ENCODE results near the gene NRM. TPM values are rescaled to one million over a fixed set of nuclear protein-coding genes. Genes with fewer than 3 reads are reported as not detected.

NRM gene, protein sequence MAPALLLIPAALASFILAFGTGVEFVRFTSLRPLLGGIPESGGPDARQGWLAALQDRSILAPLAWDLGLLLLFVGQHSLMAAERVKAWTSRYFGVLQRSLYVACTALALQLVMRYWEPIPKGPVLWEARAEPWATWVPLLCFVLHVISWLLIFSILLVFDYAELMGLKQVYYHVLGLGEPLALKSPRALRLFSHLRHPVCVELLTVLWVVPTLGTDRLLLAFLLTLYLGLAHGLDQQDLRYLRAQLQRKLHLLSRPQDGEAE
- 7.7 and 9.0 TPM in 2 replicates for total RNA-seq

DNA sequence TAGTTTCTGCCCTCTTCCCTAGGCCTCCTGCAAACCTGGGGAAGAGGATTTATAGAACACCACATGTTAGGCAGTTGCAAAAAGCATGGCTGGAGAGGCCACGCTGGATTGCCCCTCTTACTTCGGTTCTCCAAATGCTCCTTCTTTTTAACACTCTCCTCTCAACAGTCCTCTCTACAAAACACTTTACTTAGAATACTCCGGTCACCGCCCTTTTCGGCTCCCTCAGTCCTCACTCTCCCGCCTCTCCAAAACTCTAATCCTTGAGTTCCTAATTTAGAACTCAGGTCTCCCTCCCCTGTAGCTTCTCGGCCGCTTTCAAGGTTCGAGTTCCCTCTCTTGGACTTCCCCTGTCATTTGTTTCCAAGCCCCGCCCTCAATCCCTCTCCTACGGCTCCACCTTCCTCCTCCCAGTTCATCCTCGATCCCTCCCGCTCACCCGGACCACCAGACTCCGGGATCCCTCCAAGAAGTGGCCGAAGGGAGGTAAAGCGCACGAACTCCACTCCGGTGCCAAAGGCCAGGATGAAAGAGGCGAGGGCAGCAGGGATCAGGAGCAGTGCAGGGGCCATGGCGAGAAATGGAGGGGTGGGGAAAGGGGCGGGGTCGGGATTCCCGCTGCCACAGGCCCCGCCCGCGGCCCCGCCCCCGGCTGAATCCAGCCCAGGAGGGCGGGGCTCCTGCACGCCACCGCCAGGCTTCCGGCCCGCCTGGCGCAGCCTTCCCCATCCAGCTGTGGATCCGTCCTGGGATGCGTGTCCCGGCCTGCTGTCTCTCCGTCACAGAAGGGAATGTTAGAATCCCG, at the start of gene NRM:
Gene NRM, minus strand, starts transcription at position 582 of the 805 bp plus-strand sequence. Its CDS starts 10 bp downstream, at position 572.

DNA sequence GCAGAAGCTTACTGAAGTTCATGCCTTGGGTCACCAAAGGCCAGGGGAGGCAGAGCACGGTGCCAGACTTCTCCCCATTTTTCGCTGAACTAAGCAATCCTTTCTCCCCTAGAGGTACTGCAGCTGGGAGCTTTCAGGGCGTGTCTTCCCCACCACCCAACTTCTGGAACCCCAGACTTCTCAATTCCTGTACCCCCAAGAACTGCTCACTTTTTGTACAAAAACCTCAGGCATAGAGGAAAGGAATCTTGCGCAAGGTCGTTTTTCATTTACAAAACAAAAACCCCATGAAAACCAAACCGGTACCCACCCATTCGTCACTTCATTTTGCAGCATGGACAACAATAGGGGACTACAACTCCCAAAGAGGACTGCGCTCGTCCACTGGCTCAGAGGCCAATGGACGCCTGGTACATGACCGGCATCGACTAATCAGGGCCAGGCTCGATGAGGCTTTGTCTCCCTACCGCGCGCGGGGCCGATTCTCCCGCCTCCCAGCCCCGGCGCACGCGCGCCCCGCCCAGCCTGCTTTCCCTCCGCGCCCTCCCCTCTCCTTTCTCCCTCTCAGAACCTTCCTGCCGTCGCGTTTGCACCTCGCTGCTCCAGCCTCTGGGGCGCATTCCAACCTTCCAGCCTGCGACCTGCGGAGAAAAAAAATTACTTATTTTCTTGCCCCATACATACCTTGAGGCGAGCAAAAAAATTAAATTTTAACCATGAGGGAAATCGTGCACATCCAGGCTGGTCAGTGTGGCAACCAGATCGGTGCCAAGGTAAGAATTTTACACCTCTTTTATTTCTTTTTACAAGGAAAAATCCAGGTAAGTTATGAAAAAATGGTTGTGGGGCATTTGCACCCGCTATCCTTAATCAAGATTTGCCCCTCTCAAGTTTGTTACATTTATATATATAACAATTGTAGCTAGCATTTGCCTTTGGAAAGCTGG, 29.3 kb upstream of the NRM start, which contains the start of gene TUBB:
Gene TUBB, plus strand, starts transcription at position 562 of the 947 bp plus-strand sequence. Its CDS starts 155 bp downstream, at position 717.

DNA sequence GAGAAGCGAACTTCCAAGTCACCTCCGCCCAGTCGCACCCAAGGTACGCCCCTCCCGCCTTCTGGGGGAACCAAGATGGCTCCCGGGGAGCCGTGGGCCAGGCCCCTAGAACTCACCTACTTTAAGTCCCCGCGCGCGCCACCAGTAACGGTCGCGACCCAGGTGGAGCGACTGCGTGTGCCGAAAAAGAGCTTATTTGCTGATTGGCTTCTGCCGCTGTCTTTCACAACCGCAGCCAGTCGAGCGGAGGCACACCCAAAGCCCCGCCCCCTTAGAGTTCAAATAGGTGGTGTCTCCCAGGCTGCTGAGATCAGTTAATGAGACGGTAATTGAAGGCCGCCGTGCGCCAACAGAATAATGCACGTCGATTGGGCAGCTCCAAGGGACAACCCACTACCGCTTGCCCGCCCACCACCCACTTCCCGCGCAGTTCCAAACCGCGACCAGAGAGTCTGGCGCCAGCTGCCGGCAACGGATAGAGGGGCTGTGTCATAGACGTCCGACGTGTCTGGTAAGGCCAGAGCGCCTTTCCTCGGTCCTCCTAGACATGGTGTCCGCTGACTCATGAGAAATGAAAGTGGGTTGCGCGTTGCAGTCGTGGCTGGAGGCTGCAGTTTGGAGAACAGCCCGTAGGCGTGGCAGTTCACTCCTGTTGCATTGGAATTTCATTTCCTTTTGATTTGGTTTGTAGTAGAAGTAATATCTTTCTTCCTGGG, 26.5 kb upstream of the NRM start, which contains the start of gene MDC1:
Gene MDC1, minus strand, starts transcription at position 153 of the 716 bp plus-strand sequence. CDS start 2,106 bp downstream, outside the sequence.

DNA sequence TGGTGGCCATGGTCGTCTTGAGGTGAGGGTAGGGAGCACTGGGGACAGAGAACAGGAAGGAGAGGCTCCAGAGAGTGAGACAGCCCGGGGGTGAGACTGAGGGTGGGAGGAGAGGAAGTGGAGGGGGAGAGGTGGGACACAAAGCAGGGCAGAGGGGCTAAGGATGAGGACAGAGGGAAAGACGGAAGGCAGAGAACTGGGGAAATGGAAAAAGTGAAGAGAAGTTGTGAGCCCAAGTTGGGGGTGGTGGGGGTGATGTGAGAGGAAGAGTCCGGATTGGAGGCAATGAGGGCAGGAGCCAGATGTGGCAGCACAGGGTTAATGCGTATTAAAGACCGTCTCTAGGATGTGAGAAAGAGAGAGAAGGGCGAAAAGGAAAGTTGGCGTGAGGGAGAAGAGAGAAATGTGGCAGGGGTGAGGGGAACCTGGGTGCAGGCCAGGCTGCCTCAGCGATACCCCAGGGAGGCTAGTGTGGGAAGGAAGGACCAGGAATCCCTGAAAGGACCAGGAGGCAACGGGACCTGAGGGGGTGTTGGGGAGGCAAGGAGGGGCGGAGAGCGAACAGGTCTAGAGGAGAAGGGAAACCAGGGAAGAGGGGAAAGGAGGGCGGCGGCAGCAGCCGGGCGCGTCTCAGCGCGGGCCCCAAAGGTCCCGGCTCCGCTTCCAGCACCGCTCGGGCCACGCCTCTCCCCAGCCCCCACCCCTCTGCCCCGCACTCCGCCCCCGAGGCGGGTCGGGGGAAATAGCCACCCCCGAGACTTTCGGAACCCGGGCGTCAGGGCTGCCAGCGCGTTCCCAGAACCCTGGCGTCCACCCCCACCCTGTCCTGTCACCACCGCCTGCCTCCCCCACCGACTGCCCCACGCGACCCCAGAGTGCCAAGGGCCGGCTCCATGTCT, 4.5 kb downstream of the NRM start, which contains the start of gene PPP1R18:
Gene PPP1R18, minus strand, starts transcription at position 637 of the 899 bp plus-strand sequence. Its CDS starts 627 bp downstream, at position 10.

DNA sequence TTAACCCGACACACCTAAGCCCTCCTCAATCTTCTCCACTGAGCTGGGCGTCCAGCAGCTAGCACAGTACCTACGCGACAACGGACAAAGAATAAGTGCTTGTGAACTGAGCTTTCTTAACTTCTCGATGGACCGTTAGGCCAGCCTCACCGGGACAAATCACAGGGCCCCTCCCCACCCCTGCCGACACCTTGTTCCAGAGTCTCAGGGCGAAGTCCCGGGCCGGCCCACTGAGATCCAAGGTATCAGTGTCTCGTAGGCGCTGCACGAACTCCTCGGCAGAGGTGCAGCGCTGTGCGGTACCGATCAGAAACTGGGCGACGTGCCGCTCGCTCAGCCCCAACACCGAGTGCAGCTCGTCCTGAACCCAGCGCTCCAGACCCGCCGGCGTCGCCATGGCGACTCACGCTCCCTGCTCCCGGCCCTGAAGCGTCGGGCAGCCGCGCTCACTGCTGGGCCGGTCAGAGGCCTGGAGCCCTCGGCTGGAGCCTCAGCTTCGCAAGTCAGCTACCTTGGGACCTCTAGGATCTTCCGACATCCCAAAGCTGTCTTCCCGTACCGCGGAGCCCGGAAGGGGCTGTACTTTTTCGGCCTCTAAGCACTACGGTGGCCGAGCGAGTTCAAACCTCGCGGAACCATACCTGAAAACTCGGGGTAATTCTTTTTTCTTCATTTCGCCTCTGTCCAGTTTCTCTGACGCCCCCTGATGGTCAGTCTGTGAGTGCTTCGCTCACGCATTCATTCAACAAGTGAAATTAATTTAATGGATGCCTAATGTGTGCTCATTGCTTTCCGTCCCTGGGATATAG, 18.1 kb downstream of the NRM start, which contains the start of gene DHX16:
Gene DHX16, minus strand, starts transcription at position 562 of the 809 bp plus-strand sequence. Its CDS starts 165 bp downstream, at position 397.

DNA sequence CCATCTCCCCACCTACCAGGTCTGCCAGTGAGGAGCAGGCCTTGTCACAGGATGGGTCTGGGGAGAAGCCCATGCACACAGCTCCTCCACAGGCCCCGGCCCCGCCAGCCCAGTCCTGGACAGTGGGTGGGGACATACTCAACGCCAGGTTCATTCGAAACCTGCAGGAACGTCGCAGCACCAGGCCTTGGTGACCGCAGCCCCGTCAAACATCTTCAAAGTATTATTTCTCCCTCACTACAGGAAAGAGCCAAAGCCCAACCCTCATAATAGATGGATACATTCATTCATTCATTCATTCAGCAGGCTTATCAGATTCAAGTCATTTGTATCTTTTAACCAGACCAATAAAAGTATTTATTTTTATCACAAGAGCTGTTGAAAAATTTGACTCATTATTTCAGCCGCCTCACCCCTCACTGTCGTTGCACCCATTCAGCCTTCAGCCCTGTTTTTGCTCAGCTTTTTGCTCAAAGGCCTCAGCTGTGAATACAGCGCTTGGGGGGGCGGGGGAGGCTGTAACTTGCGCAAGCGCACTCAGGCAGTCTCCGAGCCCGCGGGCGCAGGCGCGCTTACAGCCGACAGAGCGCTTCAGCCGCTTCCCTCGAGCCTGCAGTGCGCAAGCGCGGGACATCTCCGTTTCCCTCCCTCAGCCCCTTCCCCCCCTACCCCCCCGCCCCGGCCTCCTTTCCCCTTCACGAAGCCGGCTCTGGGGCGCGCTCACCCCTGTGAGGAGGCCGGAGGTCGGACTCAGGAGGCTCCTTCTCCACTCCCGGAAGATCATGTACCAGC, 44.1 kb downstream of the NRM start, which contains the start of gene C6orf136:
Gene C6orf136, plus strand, starts transcription at position 684 of the 792 bp plus-strand sequence. Its CDS starts 99 bp downstream, at position 783.

Small RNA genes lying within 50 kb of the gene (small RNA-seq; reads per million reads assigned to genes)
- not detected for gene RF00019

Other genes starting within 250 kb of the NRM start
- gene HLA-E, start 201.5 kb downstream of the NRM start, total RNA-seq: 122 and 139 TPM in 2 replicates
- 38.6 and 44.4 TPM in 2 replicates for gene GNL1, start 134.5 kb downstream of the NRM start, total RNA-seq
- 7.3 and 8.0 TPM in 2 replicates for gene PRR3, start 133.7 kb downstream of the NRM start, total RNA-seq
- gene ABCF1, start 119.5 kb downstream of the NRM start, total RNA-seq: 34.9 and 42.2 TPM in 2 replicates
- gene PPP1R10, start 73.7 kb downstream of the NRM start, total RNA-seq: 43.4 and 53.0 TPM in 2 replicates
- gene MRPS18B, start 73.1 kb downstream of the NRM start, total RNA-seq: 118 and 134 TPM in 2 replicates
- gene ATAT1, start 64.1 kb downstream of the NRM start, total RNA-seq: 3.3 and 4.1 TPM in 2 replicates
- 3.1 and 4.4 TPM in 2 replicates for gene C6orf136, start 43.9 kb downstream of the NRM start, total RNA-seq
- 22.8 and 27.8 TPM in 2 replicates for gene DHX16, start 18.0 kb downstream of the NRM start, total RNA-seq
- 44.5 and 73.1 TPM in 2 replicates for gene PPP1R18, start 4.3 kb downstream of the NRM start, total RNA-seq
- 6.2 and 10.0 TPM in 2 replicates for gene MDC1, start 26.3 kb upstream of the NRM start, total RNA-seq
- 819 and 1,073 TPM in 2 replicates for gene TUBB, start 29.4 kb upstream of the NRM start, total RNA-seq
- gene FLOT1, start 51.7 kb upstream of the NRM start, total RNA-seq: 88.4 and 104 TPM in 2 replicates
- 8.8 and 13.7 TPM in 2 replicates for gene IER3, start 53.6 kb upstream of the NRM start, total RNA-seq
- 2.6 and 3.9 TPM in 2 replicates for gene DDR1, start 193.5 kb upstream of the NRM start, total RNA-seq
- 8.1 and 11.3 TPM in 2 replicates for gene GTF2H4, start 217.2 kb upstream of the NRM start, total RNA-seq
- 10.7 and 18.4 TPM in 2 replicates for gene VARS2, start 223.3 kb upstream of the NRM start, total RNA-seq
- gene SFTA2, start 241.2 kb upstream of the NRM start, total RNA-seq: not detected in 2 replicates
- not detected in 2 replicates for gene MUCL3, start 250.0 kb upstream of the NRM start, total RNA-seq